ENCODE measurements around the gene TTC8.
"Not testable (repeated sequence)": the region's sequence is repeated elsewhere in the genome, so short reads cannot be mapped to it uniquely, and the experiment has no call there.

Gene TTC8

GRCh38 chr14:88859118-88859517 is 34.7 kb downstream of the TTC8 start:
- H3K36me3 ChIP-seq (ENCODE audit: control insufficient read depth, insufficient read depth, low read length); H3K4me1 ChIP-seq (ENCODE audit: control insufficient read depth, insufficient read depth, low read length); H3K4me3 ChIP-seq (ENCODE audit: low read length); H3K27me3 ChIP-seq (ENCODE audit: control insufficient read depth, insufficient read depth, low read length); H3K9me3 ChIP-seq (ENCODE audit: control insufficient read depth, insufficient read depth, low read length); H3K27ac ChIP-seq (ENCODE audit: low read length); DNase-seq (ENCODE audit: low read depth, low spot score): not testable (repeated sequence)
- no CpG with 5 or more reads among the region's 2 CpGs for WGBS (ENCODE audit: insufficient coverage, insufficient read length)

- Histone ChIP-seq H3K27me3 (ENCODE audit: control insufficient read depth, insufficient read depth, low read length) (no peaks in the 10 kb centered on the region), H3K9me3 (ENCODE audit: control insufficient read depth, insufficient read depth, low read length) (no peaks in the 10 kb centered on the region), H3K4me3 (ENCODE audit: low read length) (no peak overlapping the region), H3K36me3 (ENCODE audit: control insufficient read depth, insufficient read depth, low read length) (no peaks in the 10 kb centered on the region), H3K4me1 (ENCODE audit: control insufficient read depth, insufficient read depth, low read length) (no peaks in the 10 kb centered on the region; the same call in 1 of the 2 replicates), H3K27ac (ENCODE audit: low read length) (no peak overlapping the region)
- WGBS (ENCODE audit: insufficient coverage, insufficient read length), result no CpG with 5 or more reads among the region's 1 CpG
- DNase-seq (ENCODE audit: low read depth, low spot score), result no peak
Measured at GRCh38 chr14:88863167-88863566, 38.7 kb downstream of the TTC8 start.

- Histone ChIP-seq H3K27me3 (ENCODE audit: control insufficient read depth, insufficient read depth, low read length) (no peaks in the 10 kb centered on the region), H3K4me3 (ENCODE audit: low read length) (no peak overlapping the region), H3K4me1 (ENCODE audit: control insufficient read depth, insufficient read depth, low read length) (no peaks in the 10 kb centered on the region; the same call in 1 of the 2 replicates), H3K9me3 (ENCODE audit: control insufficient read depth, insufficient read depth, low read length) (no peaks in the 10 kb centered on the region), H3K27ac (ENCODE audit: low read length) (no peak overlapping the region), H3K36me3 (ENCODE audit: control insufficient read depth, insufficient read depth, low read length) (no peaks in the 10 kb centered on the region)
- no peak for DNase-seq (ENCODE audit: low read depth, low spot score)
- no CpG with 5 or more reads among the region's 1 CpG for WGBS (ENCODE audit: insufficient coverage, insufficient read length)
Measured at GRCh38 chr14:88864198-88864597, 39.7 kb downstream of the TTC8 start.

GRCh38 chr14:88866305-88866704 is 41.9 kb downstream of the TTC8 start:
- no peak overlapping the region for H3K27ac ChIP-seq (ENCODE audit: low read length)
- H3K27me3 ChIP-seq (ENCODE audit: control insufficient read depth, insufficient read depth, low read length), result no peaks in the 10 kb centered on the region
- WGBS (ENCODE audit: insufficient coverage, insufficient read length), result no CpG with 5 or more reads among the region's 3 CpGs
- no peaks in the 10 kb centered on the region; the same call in 1 of the 2 replicates for H3K4me1 ChIP-seq (ENCODE audit: control insufficient read depth, insufficient read depth, low read length)
- no peaks in the 10 kb centered on the region for H3K9me3 ChIP-seq (ENCODE audit: control insufficient read depth, insufficient read depth, low read length)
- no peaks in the 10 kb centered on the region for H3K36me3 ChIP-seq (ENCODE audit: control insufficient read depth, insufficient read depth, low read length)
- no peak overlapping the region for H3K4me3 ChIP-seq (ENCODE audit: low read length)
- no peak for DNase-seq (ENCODE audit: low read depth, low spot score)

GRCh38 chr14:88868558-88869159 is 44.2 kb downstream of the TTC8 start:
- no peak overlapping the region for H3K4me3 ChIP-seq (ENCODE audit: low read length)
- DNase-seq (ENCODE audit: low read depth, low spot score), result no peak
- no peaks in the 10 kb centered on the region for H3K27me3 ChIP-seq (ENCODE audit: control insufficient read depth, insufficient read depth, low read length)

GRCh38 chr14:88870777-88871176 is 46.3 kb downstream of the TTC8 start:
- H3K4me1 ChIP-seq (ENCODE audit: control insufficient read depth, insufficient read depth, low read length), result no peaks in the 10 kb centered on the region; the same call in 1 of the 2 replicates
- no peaks in the 10 kb centered on the region for H3K9me3 ChIP-seq (ENCODE audit: control insufficient read depth, insufficient read depth, low read length)
- no CpG with 5 or more reads among the region's 7 CpGs for WGBS (ENCODE audit: insufficient coverage, insufficient read length)
- H3K36me3 ChIP-seq (ENCODE audit: control insufficient read depth, insufficient read depth, low read length), result no peaks in the 10 kb centered on the region
- no peaks in the 10 kb centered on the region for H3K27me3 ChIP-seq (ENCODE audit: control insufficient read depth, insufficient read depth, low read length)
- H3K4me3 ChIP-seq (ENCODE audit: low read length), result no peak overlapping the region
- no peak overlapping the region for H3K27ac ChIP-seq (ENCODE audit: low read length)
- DNase-seq (ENCODE audit: low read depth, low spot score), result no peak

More at GRCh38 chr14:88868558-88869159, 44.2 kb downstream of the TTC8 start:
- H3K27ac ChIP-seq (ENCODE audit: low read length), result no peak overlapping the region
- no peaks in the 10 kb centered on the region for H3K9me3 ChIP-seq (ENCODE audit: control insufficient read depth, insufficient read depth, low read length)
- H3K36me3 ChIP-seq (ENCODE audit: control insufficient read depth, insufficient read depth, low read length), result no peaks in the 10 kb centered on the region
- no peaks in the 10 kb centered on the region; the same call in 1 of the 2 replicates for H3K4me1 ChIP-seq (ENCODE audit: control insufficient read depth, insufficient read depth, low read length)

- H3K4me1 ChIP-seq (ENCODE audit: control insufficient read depth, insufficient read depth, low read length), result no peaks in the 10 kb centered on the region; the same call in 1 of the 2 replicates
- H3K27ac ChIP-seq (ENCODE audit: low read length), result no peak overlapping the region
- DNase-seq (ENCODE audit: low read depth, low spot score), result no peak
- no peaks in the 10 kb centered on the region for H3K27me3 ChIP-seq (ENCODE audit: control insufficient read depth, insufficient read depth, low read length)
- H3K9me3 ChIP-seq (ENCODE audit: control insufficient read depth, insufficient read depth, low read length), result no peaks in the 10 kb centered on the region
- no CpG with 5 or more reads among the region's 3 CpGs for WGBS (ENCODE audit: insufficient coverage, insufficient read length)
- H3K36me3 ChIP-seq (ENCODE audit: control insufficient read depth, insufficient read depth, low read length), result no peaks in the 10 kb centered on the region
- H3K4me3 ChIP-seq (ENCODE audit: low read length), result no peak overlapping the region
Measured at GRCh38 chr14:88871429-88871828, 47.0 kb downstream of the TTC8 start.

GRCh38 chr14:88872976-88873375 is 48.5 kb downstream of the TTC8 start:
- no peak for DNase-seq (ENCODE audit: low read depth, low spot score)
- Histone ChIP-seq H3K36me3 (ENCODE audit: control insufficient read depth, insufficient read depth, low read length) (no peaks in the 10 kb centered on the region), H3K4me3 (ENCODE audit: low read length) (no peak overlapping the region), H3K9me3 (ENCODE audit: control insufficient read depth, insufficient read depth, low read length) (no peaks in the 10 kb centered on the region), H3K27ac (ENCODE audit: low read length) (no peak overlapping the region), H3K4me1 (ENCODE audit: control insufficient read depth, insufficient read depth, low read length) (no peaks in the 10 kb centered on the region), H3K27me3 (ENCODE audit: control insufficient read depth, insufficient read depth, low read length) (no peaks in the 10 kb centered on the region)
- WGBS (ENCODE audit: insufficient coverage, insufficient read length), result no CpG with 5 or more reads among the region's 3 CpGs

GRCh38 chr14:88877192-88877591 is 52.7 kb downstream of the TTC8 start:
- no peaks in the 10 kb centered on the region for H3K4me1 ChIP-seq (ENCODE audit: control insufficient read depth, insufficient read depth, low read length)
- DNase-seq (ENCODE audit: low read depth, low spot score), result no peak
- H3K9me3 ChIP-seq (ENCODE audit: control insufficient read depth, insufficient read depth, low read length), result no peaks in the 10 kb centered on the region
- no peak overlapping the region for H3K27ac ChIP-seq (ENCODE audit: low read length)
- WGBS (ENCODE audit: insufficient coverage, insufficient read length), result no CpG with 5 or more reads among the region's 2 CpGs
- H3K36me3 ChIP-seq (ENCODE audit: control insufficient read depth, insufficient read depth, low read length), result no peaks in the 10 kb centered on the region
- H3K27me3 ChIP-seq (ENCODE audit: control insufficient read depth, insufficient read depth, low read length), result no peaks in the 10 kb centered on the region
- no peak overlapping the region for H3K4me3 ChIP-seq (ENCODE audit: low read length)

GRCh38 chr14:88879022-88879421 is 54.6 kb downstream of the TTC8 start:
- no peaks in the 10 kb centered on the region for H3K9me3 ChIP-seq (ENCODE audit: control insufficient read depth, insufficient read depth, low read length)
- H3K4me1 ChIP-seq (ENCODE audit: control insufficient read depth, insufficient read depth, low read length), result no peaks in the 10 kb centered on the region
- DNase-seq (ENCODE audit: low read depth, low spot score), result no peak
- H3K4me3 ChIP-seq (ENCODE audit: low read length), result no peak overlapping the region
- no CpG with 5 or more reads among the region's 4 CpGs for WGBS (ENCODE audit: insufficient coverage, insufficient read length)
- no peaks in the 10 kb centered on the region for H3K27me3 ChIP-seq (ENCODE audit: control insufficient read depth, insufficient read depth, low read length)
- no peak overlapping the region for H3K27ac ChIP-seq (ENCODE audit: low read length)
- no peaks in the 10 kb centered on the region for H3K36me3 ChIP-seq (ENCODE audit: control insufficient read depth, insufficient read depth, low read length)

GRCh38 chr14:88882236-88882635 is 57.8 kb downstream of the TTC8 start:
- Histone ChIP-seq H3K27me3 (ENCODE audit: control insufficient read depth, insufficient read depth, low read length) (no peaks in the 10 kb centered on the region), H3K27ac (ENCODE audit: low read length) (no peak overlapping the region), H3K9me3 (ENCODE audit: control insufficient read depth, insufficient read depth, low read length) (no peaks in the 10 kb centered on the region), H3K36me3 (ENCODE audit: control insufficient read depth, insufficient read depth, low read length) (no peaks in the 10 kb centered on the region), H3K4me3 (ENCODE audit: low read length) (no peak overlapping the region), H3K4me1 (ENCODE audit: control insufficient read depth, insufficient read depth, low read length) (no peaks in the 10 kb centered on the region)
- no CpG with 5 or more reads among the region's 1 CpG for WGBS (ENCODE audit: insufficient coverage, insufficient read length)
- no peak for DNase-seq (ENCODE audit: low read depth, low spot score)

Measured in iPS DF 6.9 (cell line).